ENCODE measurements around the gene NEDD4L.

NEDD4L gene

DNA sequence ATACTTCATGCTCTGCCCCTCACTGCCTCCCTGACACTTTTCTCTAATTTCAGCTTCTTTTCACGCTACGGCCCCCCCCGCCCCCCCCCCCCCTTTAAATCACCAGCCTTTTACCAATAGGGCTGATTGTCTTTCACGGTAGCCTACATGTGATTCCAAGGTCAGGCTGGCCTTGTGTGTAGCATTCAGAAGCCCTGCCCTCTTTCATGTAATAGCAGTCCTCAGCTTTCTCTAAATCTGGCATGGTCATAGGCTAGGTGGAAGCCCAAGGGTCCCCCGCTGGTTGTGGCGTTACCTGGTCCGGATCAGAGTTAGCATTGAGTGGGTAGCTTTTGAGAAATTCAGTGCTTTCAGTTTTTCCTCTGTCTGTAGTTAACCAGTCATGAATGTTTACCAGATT, 303.1 kb downstream of the NEDD4L start:
- in situ Hi-C loops (cut with HindIII; ENCODE audit: low sequenced_read_pairs) = no loop called here
- TF ChIP-seq, protein P1, sequence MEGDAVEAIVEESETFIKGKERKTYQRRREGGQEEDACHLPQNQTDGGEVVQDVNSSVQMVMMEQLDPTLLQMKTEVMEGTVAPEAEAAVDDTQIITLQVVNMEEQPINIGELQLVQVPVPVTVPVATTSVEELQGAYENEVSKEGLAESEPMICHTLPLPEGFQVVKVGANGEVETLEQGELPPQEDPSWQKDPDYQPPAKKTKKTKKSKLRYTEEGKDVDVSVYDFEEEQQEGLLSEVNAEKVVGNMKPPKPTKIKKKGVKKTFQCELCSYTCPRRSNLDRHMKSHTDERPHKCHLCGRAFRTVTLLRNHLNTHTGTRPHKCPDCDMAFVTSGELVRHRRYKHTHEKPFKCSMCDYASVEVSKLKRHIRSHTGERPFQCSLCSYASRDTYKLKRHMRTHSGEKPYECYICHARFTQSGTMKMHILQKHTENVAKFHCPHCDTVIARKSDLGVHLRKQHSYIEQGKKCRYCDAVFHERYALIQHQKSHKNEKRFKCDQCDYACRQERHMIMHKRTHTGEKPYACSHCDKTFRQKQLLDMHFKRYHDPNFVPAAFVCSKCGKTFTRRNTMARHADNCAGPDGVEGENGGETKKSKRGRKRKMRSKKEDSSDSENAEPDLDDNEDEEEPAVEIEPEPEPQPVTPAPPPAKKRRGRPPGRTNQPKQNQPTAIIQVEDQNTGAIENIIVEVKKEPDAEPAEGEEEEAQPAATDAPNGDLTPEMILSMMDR (IDR thresholded peaks at IDR 0.05; ENCODE audit: low read depth, low read length, missing control alignments) = no peak
- no peak for DNase-seq (ENCODE audit: low read depth)
- no peak overlapping the region for H3K4me3 ChIP-seq (ENCODE audit: low read depth, low read length)

DNA sequence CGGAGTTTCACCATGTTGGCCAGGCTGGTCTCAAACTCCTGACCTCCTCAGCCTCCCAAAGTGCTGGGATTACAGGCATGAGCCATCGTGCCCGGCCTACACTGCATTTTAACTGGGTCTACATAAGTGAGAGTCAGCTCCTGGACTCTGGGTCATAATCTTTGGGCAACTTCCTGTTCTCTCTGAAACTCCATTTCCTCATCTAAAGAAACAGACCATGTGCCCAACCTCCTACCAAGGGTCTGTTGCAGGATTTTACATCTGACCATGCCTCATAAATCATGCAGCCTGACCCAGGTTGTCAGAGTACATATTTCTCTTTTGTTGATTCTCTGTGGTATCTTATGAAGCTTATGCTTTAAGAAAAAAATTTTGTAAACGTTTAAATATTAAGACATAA, 304.5 kb downstream of the NEDD4L start:
- no peak overlapping the region for H3K4me3 ChIP-seq (ENCODE audit: low read depth, low read length)
- TF ChIP-seq, protein P1 (IDR thresholded peaks at IDR 0.05; ENCODE audit: low read depth, low read length, missing control alignments) = no peak
- in situ Hi-C loops (cut with HindIII; ENCODE audit: low sequenced_read_pairs) = no loop called here
- DNase-seq (ENCODE audit: low read depth) = no peak

- no peak for DNase-seq (ENCODE audit: low read depth)
- TF ChIP-seq, protein P1 (IDR thresholded peaks at IDR 0.05; ENCODE audit: low read depth, low read length, missing control alignments) = no peak
- in situ Hi-C loops (cut with HindIII; ENCODE audit: low sequenced_read_pairs) = no loop called here
- no peak overlapping the region for H3K4me3 ChIP-seq (ENCODE audit: low read depth, low read length)
Measured at GRCh38 chr18:58348951-58349350, 304.9 kb downstream of the NEDD4L start.

DNA sequence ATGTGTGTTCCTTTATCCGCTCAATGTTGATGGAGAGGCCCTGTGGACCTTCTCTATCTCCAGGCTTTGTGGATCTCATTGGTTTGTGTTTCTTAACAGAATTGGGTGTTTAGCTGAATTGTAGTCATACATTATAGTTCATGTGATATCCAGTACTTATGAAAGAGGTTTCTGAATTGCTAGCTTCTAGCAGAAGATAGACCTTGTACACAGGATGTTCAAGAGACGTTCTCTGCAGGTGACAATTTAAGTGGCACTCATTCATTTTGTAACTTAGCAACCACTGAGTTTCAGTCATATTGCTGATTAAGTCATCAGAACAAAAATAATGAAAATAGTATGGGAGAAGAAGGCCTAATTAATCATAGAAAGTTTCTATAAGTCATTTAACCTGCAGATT, 305.6 kb downstream of the NEDD4L start:
- TF ChIP-seq, protein P1 (IDR thresholded peaks at IDR 0.05; ENCODE audit: low read depth, low read length, missing control alignments) = no peak
- H3K4me3 ChIP-seq (ENCODE audit: low read depth, low read length) = no peak overlapping the region
- DNase-seq (ENCODE audit: low read depth) = no peak
- in situ Hi-C loops (cut with HindIII; ENCODE audit: low sequenced_read_pairs) = no loop called here

- TF ChIP-seq, protein P1 (IDR thresholded peaks at IDR 0.05; ENCODE audit: low read depth, low read length, missing control alignments) = no peak
- no peak for DNase-seq (ENCODE audit: low read depth)
- in situ Hi-C loops (cut with HindIII; ENCODE audit: low sequenced_read_pairs) = no loop called here
- H3K4me3 ChIP-seq (ENCODE audit: low read depth, low read length) = no peak overlapping the region
Measured at GRCh38 chr18:58350526-58350925, 306.5 kb downstream of the NEDD4L start.

- TF ChIP-seq, protein P1 (IDR thresholded peaks at IDR 0.05; ENCODE audit: low read depth, low read length, missing control alignments) = no peak
- DNase-seq (ENCODE audit: low read depth) = no peak
- in situ Hi-C loops (cut with HindIII; ENCODE audit: low sequenced_read_pairs) = no loop called here
- H3K4me3 ChIP-seq (ENCODE audit: low read depth, low read length) = no peak overlapping the region
Measured at GRCh38 chr18:58351776-58352175, 307.8 kb downstream of the NEDD4L start.

GRCh38 chr18:58353581-58353980, 309.6 kb downstream of the NEDD4L start:
- no peak for DNase-seq (ENCODE audit: low read depth)
- H3K4me3 ChIP-seq (ENCODE audit: low read depth, low read length) = no peak overlapping the region
- TF ChIP-seq, protein P1 (IDR thresholded peaks at IDR 0.05; ENCODE audit: low read depth, low read length, missing control alignments) = no peak
- in situ Hi-C loops (cut with HindIII; ENCODE audit: low sequenced_read_pairs) = no loop called here

Measured in astrocyte of the cerebellum (primary cell).